Dermis blood vessel endothelial cell (primary cell): ENCODE data around the gene MAP3K14. TPM values are rescaled to one million over a fixed set of nuclear protein-coding genes. Genes with fewer than 3 reads are reported as not detected.
"Not testable (repeated sequence)": the region's sequence is repeated elsewhere in the genome, so short reads cannot be mapped to it uniquely, and the experiment has no call there.

Source experiments
- DNase-seq: peaks from one replicate; pipeline ENCODE4 v3.0.0; 2010
- total RNA-seq: library from RNA; depleted of rRNA; stranded (reverse); fragments of >200 nt; gene quantifications from 2 replicates; pipeline ENCODE4 v1.2.3, GENCODE V29; 2014

Gene MAP3K14
- total RNA-seq, 1 donor from 2014 or later = 3.2 TPM

- DNase-seq = peak; percentile 31
Measured at GRCh38 chr17:45314741-45315647, 1.8 kb downstream of the MAP3K14 start.

DNA sequence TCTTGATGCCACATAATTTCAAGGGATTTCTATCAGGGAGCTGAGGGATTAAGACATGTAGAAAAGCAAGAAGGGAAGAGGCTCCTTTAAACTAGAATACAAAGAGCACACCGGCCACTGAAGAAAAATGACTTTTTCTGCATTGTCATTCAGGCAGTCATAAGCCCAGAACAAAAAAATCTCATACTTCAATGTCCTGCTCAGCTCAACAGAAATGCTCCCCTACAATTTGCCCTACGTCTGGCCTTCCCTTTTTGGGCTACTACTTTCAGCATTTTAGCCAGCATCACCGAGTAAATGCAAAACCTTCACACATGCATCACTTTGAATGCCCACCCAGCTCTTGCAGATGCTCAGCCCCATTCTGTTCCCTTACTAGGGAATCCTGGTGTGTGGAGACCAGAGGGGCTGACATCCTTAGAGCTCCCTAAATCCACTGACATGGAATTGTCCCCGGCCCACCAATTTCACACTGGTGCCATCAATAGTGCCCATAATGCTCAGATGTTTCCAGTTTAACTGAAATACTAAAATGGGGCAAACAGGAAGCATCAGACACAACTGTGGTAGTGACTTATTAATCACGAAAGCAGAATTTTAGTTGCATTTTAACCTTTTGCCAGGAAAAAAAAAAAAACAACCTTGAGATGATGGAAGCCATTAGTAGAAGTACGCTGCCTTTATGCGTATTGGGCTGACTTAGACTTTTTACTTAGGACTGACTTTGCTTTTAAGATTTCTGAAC is 2.7 kb downstream of the MAP3K14 start:
- DNase-seq = no peak

DNA sequence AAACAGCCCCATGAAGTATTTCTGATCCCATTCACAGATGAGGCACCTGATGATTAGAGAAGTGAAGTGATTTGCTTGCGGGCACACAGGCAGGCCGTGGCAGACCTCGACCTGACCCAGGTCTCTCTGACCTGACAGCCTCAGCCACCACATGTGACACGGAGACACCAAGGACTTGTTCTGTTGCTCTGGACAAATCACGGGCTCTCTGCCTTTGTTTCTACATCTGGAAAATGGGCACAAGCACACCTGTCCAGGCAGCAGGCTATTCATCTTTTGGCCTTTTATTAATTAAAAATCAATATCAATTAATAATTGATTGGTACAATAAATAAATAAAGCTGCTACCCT is 3.4 kb downstream of the MAP3K14 start:
- no peak for DNase-seq

GRCh38 chr17:45312477-45313420 is 4.1 kb downstream of the MAP3K14 start:
- DNase-seq = peak; percentile 29

DNA sequence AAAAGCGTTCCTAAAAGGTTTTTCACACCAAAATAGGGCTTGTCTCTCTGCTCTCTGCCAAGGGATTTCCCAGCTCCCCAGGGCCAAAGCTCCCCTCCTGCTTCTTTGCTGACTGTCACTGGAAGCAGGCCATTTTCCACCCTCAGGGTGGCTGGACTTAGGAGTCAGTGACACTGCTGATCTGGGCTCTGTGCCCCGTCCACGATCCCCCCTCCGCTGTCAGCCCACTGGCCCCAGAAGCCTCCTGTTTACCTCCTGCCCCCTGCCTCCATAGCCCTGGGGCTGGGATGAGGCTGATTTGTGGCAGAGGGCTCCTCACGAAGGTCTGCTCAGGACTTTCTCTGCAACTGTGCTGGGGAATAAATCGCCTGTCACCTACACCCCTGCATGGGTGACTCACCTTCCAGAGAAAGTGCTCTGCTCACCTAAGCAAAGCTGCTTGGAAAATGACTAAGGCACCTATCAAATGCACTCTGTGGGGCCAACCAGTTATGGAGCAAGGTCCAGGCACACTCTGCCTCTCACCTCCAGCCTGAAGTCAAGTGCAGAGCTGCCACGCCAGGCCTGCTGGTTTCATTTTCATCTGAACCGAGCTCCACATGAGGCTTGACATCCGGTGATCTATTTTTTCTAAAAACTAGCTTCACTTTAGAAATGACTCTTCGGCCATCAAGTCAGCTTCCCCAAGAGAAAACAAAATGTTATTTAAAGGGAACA is 4.9 kb downstream of the MAP3K14 start:
- DNase-seq = peak; percentile 47

DNA sequence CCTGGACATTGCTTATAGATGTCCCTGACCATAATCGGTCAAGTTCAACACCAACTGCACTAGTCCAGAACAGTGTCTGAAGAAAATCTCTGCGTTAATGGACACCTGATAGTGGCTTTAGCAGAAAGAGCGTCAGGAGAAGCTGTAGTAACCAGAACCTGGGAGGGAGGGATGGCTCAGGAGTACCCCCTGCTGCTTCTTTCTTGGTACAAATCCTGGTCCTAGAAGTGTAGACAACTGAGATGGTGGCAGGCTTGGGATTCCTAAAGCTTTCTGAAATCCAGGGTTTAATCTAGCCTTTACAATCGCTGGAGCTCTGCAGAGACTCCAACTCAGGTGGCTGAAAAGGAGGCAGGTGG is 5.4 kb downstream of the MAP3K14 start:
- no peak for DNase-seq

GRCh38 chr17:45310380-45311324 is 6.2 kb downstream of the MAP3K14 start:
- DNase-seq = no peak

GRCh38 chr17:45309400-45309799 is 7.4 kb downstream of the MAP3K14 start:
- no peak for DNase-seq

DNA sequence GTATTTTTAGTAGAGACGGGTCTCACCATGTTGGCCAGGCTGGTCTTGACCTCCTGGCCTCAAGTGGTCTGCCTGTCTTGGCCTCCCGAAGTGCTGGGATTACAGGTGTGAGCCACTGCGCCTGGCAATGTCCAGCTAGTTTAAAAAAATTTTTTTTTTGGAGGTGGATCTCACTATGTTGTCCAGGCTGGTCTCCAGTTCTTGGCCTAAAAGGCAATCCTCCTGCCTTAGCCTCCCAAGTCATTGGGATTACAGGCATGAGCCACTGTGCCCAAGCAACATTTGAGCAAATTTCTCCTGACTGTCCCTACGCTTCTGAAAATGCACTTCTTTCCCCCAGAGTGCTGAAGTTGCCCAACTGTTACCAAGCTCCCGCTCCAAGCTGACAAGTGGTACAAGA is 8.0 kb downstream of the MAP3K14 start:
- DNase-seq = no peak

DNA sequence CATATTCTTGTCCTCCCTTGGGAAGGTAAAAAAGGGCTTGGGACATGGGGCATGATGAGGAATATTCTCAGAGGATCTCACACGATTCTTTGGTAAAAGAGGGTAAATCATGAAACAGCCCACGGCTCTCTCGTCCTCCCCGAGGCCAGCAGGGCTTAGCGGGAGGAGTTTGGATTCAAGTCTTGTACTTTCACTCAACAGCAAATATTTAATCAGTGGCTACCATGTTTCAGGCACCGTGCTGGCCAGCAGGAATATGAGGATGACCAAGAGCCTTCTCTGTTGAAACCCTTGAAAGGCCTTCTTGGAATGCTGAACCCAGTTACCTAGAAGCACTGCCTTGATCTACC is 8.8 kb downstream of the MAP3K14 start:
- DNase-seq = no peak

DNA sequence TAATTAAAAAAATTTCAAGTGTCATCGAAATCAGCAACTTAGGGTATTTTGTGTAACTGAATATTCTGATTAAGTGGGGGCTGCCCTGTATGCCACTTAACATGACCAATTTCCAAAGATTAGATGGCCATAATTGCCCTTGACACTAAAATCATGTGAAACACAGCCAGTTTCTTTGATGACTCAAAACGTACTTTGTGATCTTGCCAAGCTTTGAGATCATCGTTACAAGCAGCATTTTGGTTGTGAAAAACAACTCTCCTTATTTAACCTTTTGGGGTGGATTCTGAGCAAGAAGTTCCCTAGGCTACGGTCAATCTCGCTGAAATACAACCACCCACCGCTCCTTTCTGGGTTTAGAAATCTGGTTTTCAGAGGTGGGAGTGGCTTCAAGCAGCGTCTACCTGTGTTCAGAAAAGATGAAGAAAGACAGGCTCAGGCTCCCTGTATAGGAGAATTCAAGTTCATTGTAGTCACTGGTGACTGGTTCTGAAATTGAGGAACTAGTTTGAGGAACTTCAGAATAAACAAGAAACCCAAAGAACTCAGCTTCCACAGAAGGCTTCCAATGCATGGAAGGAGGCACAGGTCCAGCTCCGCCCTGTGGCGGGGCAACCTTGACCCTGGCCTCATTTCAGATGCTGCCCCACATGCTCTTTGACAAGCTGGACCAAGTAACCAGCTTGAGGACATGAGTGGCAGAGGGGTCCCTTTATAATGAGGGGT is 9.4 kb downstream of the MAP3K14 start:
- peak; percentile 80 for DNase-seq

DNA sequence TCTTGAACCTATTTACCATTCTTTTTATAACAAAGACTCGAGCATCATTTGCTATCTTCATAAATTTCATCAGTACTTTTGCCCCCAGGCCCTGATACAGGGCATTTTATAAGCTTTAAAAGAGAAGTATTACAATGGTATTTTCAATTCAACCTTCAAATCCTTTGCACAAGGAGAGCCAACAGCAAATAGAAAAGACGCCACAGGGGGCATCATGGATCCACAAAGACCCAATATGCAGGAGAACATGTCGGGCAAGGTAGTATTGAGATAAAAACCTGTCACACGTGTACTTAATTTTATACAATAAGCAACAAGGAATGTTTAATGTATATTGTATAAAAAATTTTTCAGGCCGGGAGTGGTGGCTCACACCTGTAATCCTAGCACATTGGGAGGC is 10.2 kb downstream of the MAP3K14 start:
- DNase-seq = no peak

- no peak for DNase-seq
Measured at GRCh38 chr17:45306094-45306493, 10.7 kb downstream of the MAP3K14 start.

DNA sequence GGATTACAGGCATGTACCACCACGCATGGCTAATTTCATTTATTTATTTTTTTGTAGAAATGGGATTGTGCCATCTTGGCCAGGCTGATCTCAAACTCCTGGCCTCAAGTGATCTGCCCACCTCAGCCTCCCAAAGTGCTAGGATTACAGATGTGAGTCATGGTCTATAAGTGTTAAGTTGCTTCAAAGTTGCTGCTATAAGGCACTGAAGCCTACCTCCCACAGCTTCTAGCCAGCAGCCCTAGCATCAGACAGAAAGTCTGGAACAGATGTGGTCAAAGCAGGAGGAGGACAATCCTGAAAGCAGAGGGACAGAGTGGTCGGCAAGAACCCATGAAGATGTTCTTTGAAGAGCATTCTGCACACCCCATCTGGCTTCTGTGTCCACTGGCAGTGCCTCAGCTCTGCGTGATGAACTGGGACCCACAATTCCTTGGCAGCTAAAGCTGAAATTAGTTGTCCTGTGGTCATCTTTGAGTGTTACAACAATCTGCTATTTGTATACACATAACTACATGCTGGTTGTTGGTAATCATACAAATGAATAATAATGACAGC is 11.2 kb downstream of the MAP3K14 start:
- DNase-seq = no peak

- no peak for DNase-seq
Measured at GRCh38 chr17:45302649-45303173, 14.1 kb downstream of the MAP3K14 start.

GRCh38 chr17:45302220-45302619 is 14.6 kb downstream of the MAP3K14 start:
- not testable (repeated sequence) for DNase-seq

DNA sequence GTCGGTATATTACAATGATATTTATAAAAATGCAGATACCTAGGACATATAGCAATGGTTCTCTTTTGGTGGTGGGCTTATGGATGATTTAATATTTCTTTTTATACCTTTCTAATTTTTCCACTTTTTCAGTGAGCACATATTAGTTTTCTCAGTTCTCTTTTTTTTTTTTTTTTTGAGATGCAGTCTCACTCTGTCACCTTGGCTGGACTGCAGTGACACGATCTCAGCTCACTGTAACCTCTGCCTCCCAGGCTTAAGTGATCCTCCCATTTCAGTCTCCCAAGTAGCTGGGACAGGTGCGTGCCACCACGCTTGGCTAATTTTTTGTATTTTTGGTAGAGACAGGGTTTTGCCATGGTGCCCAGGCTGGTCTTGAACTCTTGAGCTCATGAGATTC is 15.1 kb downstream of the MAP3K14 start:
- no peak for DNase-seq

DNA sequence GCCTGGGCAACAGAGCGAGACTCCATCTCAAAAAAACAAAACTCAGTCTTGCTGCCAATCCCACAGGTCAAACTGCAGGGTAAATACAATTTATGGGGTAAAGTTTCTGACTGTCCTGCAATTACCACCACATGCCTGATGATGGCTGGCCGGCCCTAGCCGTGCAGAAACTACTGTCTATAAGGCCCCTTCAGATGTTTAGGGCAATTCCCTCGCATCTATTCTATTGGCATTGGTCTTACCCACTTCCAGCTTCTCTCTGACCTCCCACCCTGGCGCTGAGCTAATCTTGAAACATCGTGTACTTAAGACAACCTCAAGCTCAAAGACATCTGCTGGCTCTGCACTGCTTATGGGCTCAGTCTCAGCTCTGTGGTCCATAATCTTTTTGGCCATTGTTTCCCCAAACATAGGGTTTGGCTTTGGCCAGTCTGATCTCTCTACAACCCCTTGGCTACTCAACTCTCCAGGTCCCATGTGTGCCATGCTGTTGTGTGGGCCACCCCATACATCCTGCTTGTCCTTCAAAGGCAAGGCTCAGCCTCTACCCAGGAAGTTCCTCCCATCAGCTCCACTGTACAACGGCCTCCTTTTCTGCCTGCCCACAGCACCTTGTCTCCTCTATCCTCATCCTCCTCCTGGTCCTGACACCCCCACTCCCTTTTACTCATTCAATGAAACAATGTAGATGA is 16.6 kb downstream of the MAP3K14 start:
- no peak for DNase-seq

GRCh38 chr17:45299361-45299760 is 17.5 kb downstream of the MAP3K14 start:
- no peak for DNase-seq
